Gastrocnemius medialis (tissue), 4 donors: ENCODE results near the gene PHC2.

Experiments used
- POLR2A ChIP-seq, 2 donors: fragments of 450-650 bp; IDR thresholded peaks; one replicate each; pipeline ENCODE4 v1.6.1; 2017; ENCODE audit warnings: antibody characterized with exemption in 2 of 2, mild to moderate bottlenecking in 2 of 2, moderate library complexity in 2 of 2
- TF ChIP-seq, protein P1 (sequence below), 5 experiments: fragments of 450-650 bp in 3 of 5; fragments of 200-600 bp in 2 of 5; sonication (generic) in 2 of 5; IDR thresholded peaks in 4 of 5; conservative IDR thresholded peaks in 1 of 5; 1 replicate in 4 of 5; 2 replicates in 1 of 5; pipeline ENCODE4 v1.5.1; 2016 to 2019; ENCODE audit warnings: antibody characterized with exemption in 5 of 5, mild to moderate bottlenecking in 3 of 5, moderate library complexity in 3 of 5

DNA sequence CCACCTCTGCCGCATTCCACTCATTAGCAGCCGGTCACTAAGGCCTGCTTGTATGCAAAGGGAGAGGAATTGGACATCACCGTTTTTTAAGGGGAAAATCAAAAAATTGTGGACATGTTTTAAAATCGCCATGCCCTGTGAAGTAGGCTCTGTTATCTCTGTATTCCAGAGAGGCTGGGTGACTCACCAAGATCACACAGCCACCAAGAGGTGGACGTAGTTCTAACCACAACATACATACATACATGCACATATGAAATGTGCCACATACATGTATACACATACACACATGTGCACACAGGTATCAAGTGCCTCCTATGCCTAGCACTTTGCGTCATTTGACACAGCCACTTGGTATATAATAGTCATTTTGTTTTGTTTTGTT, 25.6 kb upstream of the PHC2 start:
- TF ChIP-seq POLR2A (IDR thresholded peaks at IDR 0.05) = no peak
- TF ChIP-seq, protein P1, sequence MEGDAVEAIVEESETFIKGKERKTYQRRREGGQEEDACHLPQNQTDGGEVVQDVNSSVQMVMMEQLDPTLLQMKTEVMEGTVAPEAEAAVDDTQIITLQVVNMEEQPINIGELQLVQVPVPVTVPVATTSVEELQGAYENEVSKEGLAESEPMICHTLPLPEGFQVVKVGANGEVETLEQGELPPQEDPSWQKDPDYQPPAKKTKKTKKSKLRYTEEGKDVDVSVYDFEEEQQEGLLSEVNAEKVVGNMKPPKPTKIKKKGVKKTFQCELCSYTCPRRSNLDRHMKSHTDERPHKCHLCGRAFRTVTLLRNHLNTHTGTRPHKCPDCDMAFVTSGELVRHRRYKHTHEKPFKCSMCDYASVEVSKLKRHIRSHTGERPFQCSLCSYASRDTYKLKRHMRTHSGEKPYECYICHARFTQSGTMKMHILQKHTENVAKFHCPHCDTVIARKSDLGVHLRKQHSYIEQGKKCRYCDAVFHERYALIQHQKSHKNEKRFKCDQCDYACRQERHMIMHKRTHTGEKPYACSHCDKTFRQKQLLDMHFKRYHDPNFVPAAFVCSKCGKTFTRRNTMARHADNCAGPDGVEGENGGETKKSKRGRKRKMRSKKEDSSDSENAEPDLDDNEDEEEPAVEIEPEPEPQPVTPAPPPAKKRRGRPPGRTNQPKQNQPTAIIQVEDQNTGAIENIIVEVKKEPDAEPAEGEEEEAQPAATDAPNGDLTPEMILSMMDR (IDR thresholded peaks at IDR 0.05 in 4 of 5, conservative IDR thresholded peaks at IDR 0.05 in 1 of 5) = no peak
